ENCODE measurements around the gene BIRC6.

DNA sequence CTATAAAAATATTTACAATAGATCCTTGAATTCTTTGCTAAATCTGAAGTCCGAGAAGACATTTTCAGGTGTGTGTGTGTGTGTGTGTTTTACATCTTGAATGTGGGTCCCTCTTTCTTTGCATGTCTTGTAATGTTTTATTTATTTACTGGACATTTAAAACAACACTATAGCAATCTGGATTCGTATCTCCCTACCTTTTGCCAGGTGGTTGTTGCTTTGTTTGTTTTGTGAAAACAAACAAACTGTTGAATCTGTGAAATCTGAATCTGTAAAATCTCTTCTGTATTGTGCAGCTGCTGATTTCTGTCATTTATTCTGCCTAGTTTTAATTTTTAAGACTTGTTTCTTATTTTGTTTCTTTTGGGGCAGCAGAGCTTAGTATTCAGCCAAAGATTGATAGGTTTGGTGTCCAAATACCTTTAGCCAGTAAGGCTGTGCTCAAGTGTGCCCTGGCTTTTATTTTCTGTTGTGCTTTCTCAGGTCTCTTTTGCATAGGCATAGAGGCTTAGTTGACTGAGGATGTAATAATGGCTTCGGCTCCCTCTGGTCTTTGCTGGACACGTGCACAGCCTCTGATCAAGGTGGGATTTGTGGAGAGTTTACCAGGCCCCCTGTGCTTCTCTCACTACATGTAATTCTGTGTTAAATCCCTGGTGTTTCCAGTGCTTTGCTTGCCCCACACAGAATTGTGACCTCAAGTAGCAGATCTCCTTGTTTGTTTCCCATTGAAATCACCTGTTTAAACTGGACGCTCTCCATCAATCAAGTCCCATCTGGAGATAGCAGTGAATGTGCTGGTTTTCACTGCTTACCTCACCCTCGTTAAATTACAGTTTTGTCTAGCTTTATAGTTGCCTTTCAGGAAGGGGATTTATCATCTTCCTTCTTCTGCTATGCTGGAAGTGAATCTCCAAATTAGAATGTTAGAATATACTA, 71.1 kb downstream of the BIRC6 start:
- no peak for TF ChIP-seq POLR2AphosphoS5 (IDR thresholded peaks at IDR 0.05; ENCODE audit: low read depth, low read length)
- TF ChIP-seq TAF1 (IDR thresholded peaks at IDR 0.05; ENCODE audit: low read depth, low read length): no peak
- TF ChIP-seq POLR2A (IDR thresholded peaks at IDR 0.05; ENCODE audit: low read depth, low read length): no peak
- TF ChIP-seq PAX5 (IDR thresholded peaks at IDR 0.05; ENCODE audit: insufficient read depth, low read length, severe bottlenecking): no peak
- TF ChIP-seq SPI1 (IDR thresholded peaks at IDR 0.05; ENCODE audit: low read depth, low read length): no peak
- no peak for TF ChIP-seq POU2F2 (IDR thresholded peaks at IDR 0.05; ENCODE audit: low read depth, low read length)

Measured in GM12891 (cell line).